Measurements from ENCODE around the gene GYPC.

GYPC gene

GRCh38 chr2:126664639-126665038 lies 8.7 kb downstream of the GYPC start:
- TF ChIP-seq CTCF (IDR thresholded peaks at IDR 0.05; ENCODE audit: borderline replicate concordance, control extremely low read depth, extremely low read depth, insufficient read depth, missing control alignments), result no peak
- no peak for DNase-seq (ENCODE audit: low spot score)
- in situ Hi-C loops (cut with MboI; ENCODE audit: low sequenced_read_pairs, unreplicated experiment), result no loop called here

- no peak for TF ChIP-seq CTCF (IDR thresholded peaks at IDR 0.05; ENCODE audit: borderline replicate concordance, control extremely low read depth, extremely low read depth, insufficient read depth, missing control alignments)
- in situ Hi-C loops (cut with MboI; ENCODE audit: low sequenced_read_pairs, unreplicated experiment), result no loop called here
- no peak for DNase-seq (ENCODE audit: low spot score)
These were observed 9.5 kb downstream of the GYPC start for GRCh38 chr2:126665483-126665882.

GRCh38 chr2:126668254-126668653 lies 12.3 kb downstream of the GYPC start:
- no peak for DNase-seq (ENCODE audit: low spot score)
- in situ Hi-C loops (cut with MboI; ENCODE audit: low sequenced_read_pairs, unreplicated experiment), result no loop called here
- no peak for TF ChIP-seq CTCF (IDR thresholded peaks at IDR 0.05; ENCODE audit: borderline replicate concordance, control extremely low read depth, extremely low read depth, insufficient read depth, missing control alignments)

GRCh38 chr2:126669772-126670171 lies 13.8 kb downstream of the GYPC start:
- no peak for TF ChIP-seq CTCF (IDR thresholded peaks at IDR 0.05; ENCODE audit: borderline replicate concordance, control extremely low read depth, extremely low read depth, insufficient read depth, missing control alignments)
- DNase-seq (ENCODE audit: low spot score), result no peak
- in situ Hi-C loops (cut with MboI; ENCODE audit: low sequenced_read_pairs, unreplicated experiment), result no loop called here

- DNase-seq (ENCODE audit: low spot score), result no peak
- no peak for TF ChIP-seq CTCF (IDR thresholded peaks at IDR 0.05; ENCODE audit: borderline replicate concordance, control extremely low read depth, extremely low read depth, insufficient read depth, missing control alignments)
- in situ Hi-C loops (cut with MboI; ENCODE audit: low sequenced_read_pairs, unreplicated experiment), result no loop called here
These were observed 15.5 kb downstream of the GYPC start for GRCh38 chr2:126671488-126671887.

GRCh38 chr2:126672980-126673605 lies 17.1 kb downstream of the GYPC start:
- in situ Hi-C loops (cut with MboI; ENCODE audit: low sequenced_read_pairs, unreplicated experiment), result no loop called here
- TF ChIP-seq CTCF (IDR thresholded peaks at IDR 0.05; ENCODE audit: borderline replicate concordance, control extremely low read depth, extremely low read depth, insufficient read depth, missing control alignments), result no peak
- DNase-seq (ENCODE audit: low spot score), result no peak
